B cell (primary cell): ENCODE results near the gene NLGN1.

Experiments used
- EZH2 ChIP-seq: IDR thresholded peaks from 2 replicates; pipeline ENCODE4 v1.6.1; 2012; ENCODE audit warnings: borderline replicate concordance, low read depth, mild to moderate bottlenecking, moderate library complexity, low read length; ENCODE audit not compliant: insufficient read depth, poor library complexity, severe bottlenecking
- TF ChIP-seq, protein P1 (sequence below): fragments of 200-600 bp; IDR thresholded peaks from one replicate; pipeline ENCODE4 v1.8.0; 2022; ENCODE audit warnings: antibody characterized with exemption, mild to moderate bottlenecking

DNA sequence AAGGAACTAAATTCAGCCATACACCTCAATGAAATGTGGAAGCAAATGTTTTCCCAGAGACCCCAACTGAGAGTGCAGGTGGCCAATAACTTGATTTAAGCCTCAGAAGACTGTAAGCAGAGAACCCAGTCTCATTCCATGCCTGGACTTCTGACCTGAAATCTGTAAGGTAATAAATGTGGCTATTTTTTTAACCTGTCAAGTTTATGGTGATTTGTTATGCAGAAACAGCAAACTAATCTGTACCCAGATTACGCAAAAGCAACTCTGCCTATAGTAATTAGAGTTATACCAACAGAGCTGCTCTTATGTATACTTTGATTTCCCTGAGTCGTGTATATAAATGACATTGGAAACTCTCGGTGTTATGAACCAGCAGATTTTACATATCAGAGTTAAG, 927.6 kb downstream of the NLGN1 start:
- TF ChIP-seq, protein P1, sequence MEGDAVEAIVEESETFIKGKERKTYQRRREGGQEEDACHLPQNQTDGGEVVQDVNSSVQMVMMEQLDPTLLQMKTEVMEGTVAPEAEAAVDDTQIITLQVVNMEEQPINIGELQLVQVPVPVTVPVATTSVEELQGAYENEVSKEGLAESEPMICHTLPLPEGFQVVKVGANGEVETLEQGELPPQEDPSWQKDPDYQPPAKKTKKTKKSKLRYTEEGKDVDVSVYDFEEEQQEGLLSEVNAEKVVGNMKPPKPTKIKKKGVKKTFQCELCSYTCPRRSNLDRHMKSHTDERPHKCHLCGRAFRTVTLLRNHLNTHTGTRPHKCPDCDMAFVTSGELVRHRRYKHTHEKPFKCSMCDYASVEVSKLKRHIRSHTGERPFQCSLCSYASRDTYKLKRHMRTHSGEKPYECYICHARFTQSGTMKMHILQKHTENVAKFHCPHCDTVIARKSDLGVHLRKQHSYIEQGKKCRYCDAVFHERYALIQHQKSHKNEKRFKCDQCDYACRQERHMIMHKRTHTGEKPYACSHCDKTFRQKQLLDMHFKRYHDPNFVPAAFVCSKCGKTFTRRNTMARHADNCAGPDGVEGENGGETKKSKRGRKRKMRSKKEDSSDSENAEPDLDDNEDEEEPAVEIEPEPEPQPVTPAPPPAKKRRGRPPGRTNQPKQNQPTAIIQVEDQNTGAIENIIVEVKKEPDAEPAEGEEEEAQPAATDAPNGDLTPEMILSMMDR, result no peak
- no peak for TF ChIP-seq EZH2
